Kidney (tissue), 14 donors: ENCODE data around the gene KIF25. TPM values are rescaled to one million over a fixed set of nuclear protein-coding genes. Genes with fewer than 3 reads are reported as not detected.

Experiments
- DNase-seq, 5 donors: peaks; one replicate each; pipeline ENCODE4 v3.0.0-alpha.2; 2013 to 2020
- FAIRE-seq: peaks from 2 replicates; lab custom pipeline; 2012; peaks lifted over from hg19 to GRCh38; lab: Jason Lieb, UNC
- H3K27ac ChIP-seq, 2 donors: one replicate each; pipeline ENCODE4 v1.7.0; 2013; ENCODE audit warnings: low read depth in 2 of 2, low read length in 2 of 2, inconsistent platforms in 1 of 2
- H3K27me3 ChIP-seq: one replicate; pipeline ENCODE4 v1.7.1; 2013; ENCODE audit warnings: low read length, inconsistent platforms; ENCODE audit not compliant: control insufficient read depth, insufficient read depth
- H3K36me3 ChIP-seq, 3 donors: one replicate each; pipeline versions ENCODE4 v1.7.0 to v1.7.1; 2013; ENCODE audit warnings: low read length in 3 of 3, control low read depth in 1 of 3, inconsistent platforms in 1 of 3; ENCODE audit not compliant: insufficient read depth in 3 of 3, control insufficient read depth in 2 of 3
- H3K4me1 ChIP-seq, 3 donors: one replicate each; pipeline versions ENCODE4 v1.7.0 to v1.7.1; 2013; ENCODE audit warnings: low read length in 3 of 3, inconsistent platforms in 1 of 3, low read depth in 1 of 3; ENCODE audit not compliant: control insufficient read depth in 2 of 3, insufficient read depth in 2 of 3
- H3K4me3 ChIP-seq, 3 donors: one replicate each; pipeline versions ENCODE4 v1.7.0 to v1.8.1; 2013; ENCODE audit warnings: low read length in 3 of 3, control low read depth in 1 of 3, inconsistent platforms in 1 of 3
- H3K9ac ChIP-seq, 3 donors: one replicate each; pipeline versions ENCODE4 v1.7.0 to v1.7.1; 2013; ENCODE audit warnings: low read length in 3 of 3, control low read depth in 1 of 3, inconsistent platforms in 1 of 3
- H3K9me3 ChIP-seq, 3 donors: one replicate each; pipeline versions ENCODE4 v1.7.0 to v1.7.1; 2013; ENCODE audit warnings: low read length in 3 of 3, control low read depth in 1 of 3, inconsistent platforms in 1 of 3; ENCODE audit not compliant: control insufficient read depth in 2 of 3, insufficient read depth in 1 of 3
- intact Hi-C: fragments of 100-400 bp; cut with DNase I; formaldehyde crosslinking; loops from one replicate; pipeline ENCODE4 v1.11.1; 2022
- polyA plus RNA-seq: library from polyadenylated mRNA; stranded (reverse); fragments of 350-450 nt; fragmentation: Illumina TruSeq; extraction: RNeasy Lipid Tissue Mini Kit (QIAGEN cat#74804); gene quantifications from one replicate; pipeline ENCODE4 v1.2.3, GENCODE V29; 2014; ENCODE audit warnings: low read depth, low replicate concordance; ENCODE audit not compliant: insufficient read depth
- total RNA-seq: library from RNA; stranded (reverse); fragmentation: NEBNext Ultra II Directional; extraction: Animal tissue kit (Norgen Biotek cat#: 25700); gene quantifications from one replicate; pipeline ENCODE4 v1.2.1, GENCODE V29; 2021
- TF ChIP-seq, protein P1 (sequence below): IDR thresholded peaks from 3 replicates; pipeline ENCODE4 v1.5.1; 2012; ENCODE audit warnings: mild to moderate bottlenecking, moderate library complexity, borderline replicate concordance; ENCODE audit not compliant: insufficient read depth; ENCODE audit errors: extremely low read depth
- donor health status: control.
- donor health status: control.
- donor health status: control.
- donor health status: control.
- donor health status: control.
- donor health status: DM: yes; HTN: yes; CAD: no.
- donor health status: Normal renal cell carcinoma (clear cell type).

KIF25 gene
- total and polyA plus RNA-seq, 2 donors from 2014 or later: not detected

DNA sequence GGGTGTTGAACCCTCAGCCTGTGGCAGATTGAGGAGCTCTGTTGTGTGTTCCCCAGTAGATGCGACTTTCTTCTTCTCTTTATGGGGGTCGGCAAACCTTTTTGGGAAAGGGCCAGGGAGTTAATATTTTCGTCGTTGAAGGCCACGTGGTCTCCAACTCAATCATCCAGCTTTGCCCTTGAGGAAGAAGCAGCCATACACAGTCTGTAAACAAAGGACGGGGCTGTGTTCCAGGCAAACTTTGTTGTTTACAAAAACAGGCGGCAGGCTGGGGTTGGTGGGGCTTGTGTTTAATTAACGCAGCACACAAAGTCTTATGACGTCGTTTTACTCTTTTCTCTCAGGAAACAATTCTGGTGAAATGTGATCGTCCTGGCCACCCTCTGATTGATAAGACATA lies 20.2 kb downstream of the KIF25 start:
- no peak overlapping the region for H3K9ac ChIP-seq
- DNase-seq: peak in 1 of 5 donors; percentile 11
- no peaks in the 10 kb centered on the region for H3K27me3 ChIP-seq
- no peak overlapping the region for H3K27ac ChIP-seq
- H3K4me1 ChIP-seq: no peaks in the 10 kb centered on the region
- H3K9me3 ChIP-seq: no peaks in the 10 kb centered on the region
- H3K36me3 ChIP-seq: no peaks in the 10 kb centered on the region
- intact Hi-C loops: no loop called here
- H3K4me3 ChIP-seq: no peak overlapping the region
- TF ChIP-seq, protein P1, sequence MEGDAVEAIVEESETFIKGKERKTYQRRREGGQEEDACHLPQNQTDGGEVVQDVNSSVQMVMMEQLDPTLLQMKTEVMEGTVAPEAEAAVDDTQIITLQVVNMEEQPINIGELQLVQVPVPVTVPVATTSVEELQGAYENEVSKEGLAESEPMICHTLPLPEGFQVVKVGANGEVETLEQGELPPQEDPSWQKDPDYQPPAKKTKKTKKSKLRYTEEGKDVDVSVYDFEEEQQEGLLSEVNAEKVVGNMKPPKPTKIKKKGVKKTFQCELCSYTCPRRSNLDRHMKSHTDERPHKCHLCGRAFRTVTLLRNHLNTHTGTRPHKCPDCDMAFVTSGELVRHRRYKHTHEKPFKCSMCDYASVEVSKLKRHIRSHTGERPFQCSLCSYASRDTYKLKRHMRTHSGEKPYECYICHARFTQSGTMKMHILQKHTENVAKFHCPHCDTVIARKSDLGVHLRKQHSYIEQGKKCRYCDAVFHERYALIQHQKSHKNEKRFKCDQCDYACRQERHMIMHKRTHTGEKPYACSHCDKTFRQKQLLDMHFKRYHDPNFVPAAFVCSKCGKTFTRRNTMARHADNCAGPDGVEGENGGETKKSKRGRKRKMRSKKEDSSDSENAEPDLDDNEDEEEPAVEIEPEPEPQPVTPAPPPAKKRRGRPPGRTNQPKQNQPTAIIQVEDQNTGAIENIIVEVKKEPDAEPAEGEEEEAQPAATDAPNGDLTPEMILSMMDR: no peak
- FAIRE-seq: no peak

DNA sequence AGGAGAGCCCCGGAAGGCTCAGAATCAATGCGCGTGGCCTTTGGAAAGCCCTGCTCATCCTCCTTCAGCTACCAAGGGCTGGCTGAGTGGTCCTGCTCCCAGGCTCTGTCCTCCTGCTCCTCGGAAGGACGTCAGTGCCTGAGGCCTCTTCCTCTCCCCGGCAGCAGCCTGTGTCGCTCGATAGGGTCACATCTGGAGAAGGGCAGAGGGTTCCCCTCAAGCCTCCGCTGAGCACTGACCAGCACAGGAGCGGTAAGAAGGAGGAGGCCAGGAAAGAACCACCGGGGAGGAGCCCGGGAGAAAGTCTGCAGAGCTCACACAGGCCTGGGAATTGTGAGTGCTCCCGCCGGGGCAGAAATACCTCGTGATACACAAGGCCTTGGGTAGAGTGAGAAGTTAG lies 21.2 kb downstream of the KIF25 start:
- H3K4me1 ChIP-seq: no peaks in the 10 kb centered on the region
- FAIRE-seq (no peak), DNase-seq (peak in 1 of 5 donors; percentile 13)
- no peak overlapping the region for H3K27ac ChIP-seq
- no peaks in the 10 kb centered on the region for H3K27me3 ChIP-seq
- H3K36me3 ChIP-seq: no peaks in the 10 kb centered on the region
- TF ChIP-seq, protein P1: no peak
- H3K9me3 ChIP-seq: no peaks in the 10 kb centered on the region
- intact Hi-C loops: no loop called here
- H3K9ac ChIP-seq: no peak overlapping the region
- no peak overlapping the region for H3K4me3 ChIP-seq

DNA sequence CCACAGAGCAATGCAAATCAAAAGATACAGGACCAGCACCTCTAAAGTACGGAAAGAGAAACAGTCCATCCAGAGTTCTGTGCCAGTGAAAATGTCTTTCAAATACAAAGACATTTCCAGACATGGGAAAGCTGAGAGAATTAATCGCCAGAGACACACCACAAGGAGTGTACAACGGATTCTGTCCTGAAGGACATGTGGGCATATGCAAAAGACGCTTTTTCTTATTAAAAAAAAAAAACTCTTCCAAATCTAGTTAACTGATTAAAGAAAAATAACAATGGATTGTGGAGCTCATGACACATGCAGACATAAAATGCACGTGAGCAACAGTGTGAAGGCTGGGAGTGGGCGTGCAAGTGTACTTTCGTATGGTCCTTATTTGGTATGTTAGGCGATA lies 22.8 kb downstream of the KIF25 start:
- H3K9me3 ChIP-seq: no peaks in the 10 kb centered on the region
- intact Hi-C loops: no loop called here
- no peaks in the 10 kb centered on the region for H3K27me3 ChIP-seq
- TF ChIP-seq, protein P1: no peak
- no peak overlapping the region for H3K9ac ChIP-seq
- no peak overlapping the region for H3K27ac ChIP-seq
- H3K4me1 ChIP-seq: no peaks in the 10 kb centered on the region
- H3K4me3 ChIP-seq: no peak overlapping the region
- no peaks in the 10 kb centered on the region for H3K36me3 ChIP-seq
- DNase-seq (no peak), FAIRE-seq (no peak)

DNA sequence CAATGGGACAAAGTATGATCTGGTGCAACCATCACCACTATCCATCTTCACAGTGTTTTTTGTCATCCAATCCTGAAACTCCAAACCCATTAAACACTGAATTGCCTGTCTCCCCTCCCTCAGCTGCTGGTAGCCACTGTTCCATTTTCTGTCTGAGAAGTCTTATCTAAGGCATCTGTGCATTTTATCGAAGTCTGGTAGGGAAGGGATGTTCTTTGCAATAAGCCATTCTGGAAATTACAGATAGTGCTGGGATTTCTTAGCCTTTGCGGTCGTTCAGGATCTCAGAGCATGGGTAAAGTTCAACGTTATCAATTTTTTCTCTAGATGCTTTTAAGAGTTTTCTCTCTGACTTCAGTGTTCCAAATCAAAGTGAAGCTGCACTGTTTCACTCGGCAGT lies 24.1 kb downstream of the KIF25 start:
- DNase-seq (peak in 1 of 5 donors; percentile 4), FAIRE-seq (no peak)
- no peak overlapping the region for H3K4me3 ChIP-seq
- H3K27me3 ChIP-seq: no peaks in the 10 kb centered on the region
- H3K36me3 ChIP-seq: no peaks in the 10 kb centered on the region
- TF ChIP-seq, protein P1: no peak
- no peaks in the 10 kb centered on the region for H3K4me1 ChIP-seq
- no peak overlapping the region for H3K27ac ChIP-seq
- no peak overlapping the region for H3K9ac ChIP-seq
- intact Hi-C loops: no loop called here
- no peaks in the 10 kb centered on the region for H3K9me3 ChIP-seq
